Activated CD8-positive, alpha-beta memory T cell treated with anti-CD3 and anti-CD28 coated beads for 4 hours (primary cell): ENCODE results near the gene ACSF3.

Experiments used
- DNase-seq, 2 donors: peaks; one replicate each; pipeline ENCODE4 v3.0.0-alpha.2; 2020; ENCODE audit warnings: low read depth in 2 of 2

The ACSF3 gene

GRCh38 chr16:89190150-89190958 lies 96.7 kb downstream of the ACSF3 start:
- no peak for DNase-seq

GRCh38 chr16:89191033-89191900 lies 97.6 kb downstream of the ACSF3 start:
- no peak for DNase-seq

GRCh38 chr16:89191901-89192185 lies 98.2 kb downstream of the ACSF3 start:
- DNase-seq: no peak

- peak; percentile 64 to 71 for DNase-seq
Measured at GRCh38 chr16:89192186-89192955, 98.7 kb downstream of the ACSF3 start.

GRCh38 chr16:89192956-89193575 lies 99.4 kb downstream of the ACSF3 start:
- DNase-seq: peak in 1 of 2 donors; percentile 16

GRCh38 chr16:89193576-89194293 lies 100.1 kb downstream of the ACSF3 start:
- no peak for DNase-seq

- DNase-seq: no peak
Measured at GRCh38 chr16:89194340-89195311, 101.0 kb downstream of the ACSF3 start.

- DNase-seq: no peak
Measured at GRCh38 chr16:89195521-89196171, 102.0 kb downstream of the ACSF3 start.

- no peak for DNase-seq
Measured at GRCh38 chr16:89197033-89197632, 103.5 kb downstream of the ACSF3 start.

- DNase-seq: no peak
Measured at GRCh38 chr16:89197633-89198416, 104.2 kb downstream of the ACSF3 start.

GRCh38 chr16:89198417-89199240 lies 105.0 kb downstream of the ACSF3 start:
- DNase-seq: no peak

GRCh38 chr16:89199241-89200123 lies 105.8 kb downstream of the ACSF3 start:
- DNase-seq: no peak

- no peak for DNase-seq
Measured at GRCh38 chr16:89200124-89200849, 106.6 kb downstream of the ACSF3 start, which contains the start of gene SLC22A31. Gene SLC22A31, minus strand, starts transcription at chr16:89200537. Its CDS starts 36 bp downstream, at chr16:89200501.

GRCh38 chr16:89200850-89201411 lies 107.3 kb downstream of the ACSF3 start:
- no peak for DNase-seq
